ENCODE results near the gene MCTP1. TPM values are rescaled to one million over a fixed set of nuclear protein-coding genes. Genes with fewer than 3 reads are reported as not detected.

Gene MCTP1
- total RNA-seq, 1 donor from 2014 or later: 9.1 TPM

- no peak overlapping the region for H3K27ac Mint-ChIP-seq
- no peak for TF ChIP-seq CTCF (IDR thresholded peaks at IDR 0.05; ENCODE audit: unreplicated experiment)
- no peaks in the 10 kb centered on the region for H3K27me3 Mint-ChIP-seq (ENCODE audit: low read depth)
- no peaks in the 10 kb centered on the region for H3K9me3 Mint-ChIP-seq
- no peaks in the 10 kb centered on the region for H3K36me3 Mint-ChIP-seq
- no peak for DNase-seq (ENCODE audit: low spot score in 2 of 2, unreplicated experiment in 2 of 2)
- no peak overlapping the region for H3K4me3 Mint-ChIP-seq
- H3K4me1 Mint-ChIP-seq: peaks cover 8% of the 10 kb centered on the region
These were observed 579.5 kb downstream of the MCTP1 start for GRCh38 chr5:94705427-94705826.

GRCh38 chr5:94702729-94703128 is 582.2 kb downstream of the MCTP1 start:
- TF ChIP-seq CTCF (IDR thresholded peaks at IDR 0.05; ENCODE audit: unreplicated experiment): no peak
- DNase-seq (ENCODE audit: low spot score in 2 of 2, unreplicated experiment in 2 of 2): no peak
- Mint-ChIP-seq H3K27ac (no peak overlapping the region), H3K9me3 (no peaks in the 10 kb centered on the region), H3K36me3 (no peaks in the 10 kb centered on the region), H3K4me1 (peaks cover 12% of the 10 kb centered on the region), H3K27me3 (ENCODE audit: low read depth) (no peaks in the 10 kb centered on the region), H3K4me3 (no peak overlapping the region)

GRCh38 chr5:94700592-94700991 is 584.3 kb downstream of the MCTP1 start:
- DNase-seq (ENCODE audit: low spot score in 2 of 2, unreplicated experiment in 2 of 2): no peak
- no peak overlapping the region for H3K4me3 Mint-ChIP-seq

GRCh38 chr5:94699562-94699961 is 585.3 kb downstream of the MCTP1 start:
- no peak for DNase-seq (ENCODE audit: low spot score in 2 of 2, unreplicated experiment in 2 of 2)
- H3K27ac Mint-ChIP-seq: no peak overlapping the region
- H3K9me3 Mint-ChIP-seq: no peaks in the 10 kb centered on the region
- no peaks in the 10 kb centered on the region for H3K27me3 Mint-ChIP-seq (ENCODE audit: low read depth)
- no peaks in the 10 kb centered on the region for H3K36me3 Mint-ChIP-seq
- H3K4me3 Mint-ChIP-seq: no peak overlapping the region
- H3K4me1 Mint-ChIP-seq: peaks cover 11% of the 10 kb centered on the region
- TF ChIP-seq CTCF (IDR thresholded peaks at IDR 0.05; ENCODE audit: unreplicated experiment): no peak

More at GRCh38 chr5:94700592-94700991, 584.3 kb downstream of the MCTP1 start:
- Mint-ChIP-seq H3K9me3 (no peaks in the 10 kb centered on the region), H3K27ac (no peak overlapping the region), H3K27me3 (ENCODE audit: low read depth) (no peaks in the 10 kb centered on the region), H3K4me1 (peaks cover 9% of the 10 kb centered on the region), H3K36me3 (no peaks in the 10 kb centered on the region)
- no peak for TF ChIP-seq CTCF (IDR thresholded peaks at IDR 0.05; ENCODE audit: unreplicated experiment)

- H3K36me3 Mint-ChIP-seq: no peaks in the 10 kb centered on the region
- H3K4me3 Mint-ChIP-seq: no peak overlapping the region
- peaks cover 11% of the 10 kb centered on the region for H3K4me1 Mint-ChIP-seq
- DNase-seq (ENCODE audit: low spot score in 2 of 2, unreplicated experiment in 2 of 2): no peak
- no peaks in the 10 kb centered on the region for H3K9me3 Mint-ChIP-seq
- no peaks in the 10 kb centered on the region for H3K27me3 Mint-ChIP-seq (ENCODE audit: low read depth)
- no peak for TF ChIP-seq CTCF (IDR thresholded peaks at IDR 0.05; ENCODE audit: unreplicated experiment)
- H3K27ac Mint-ChIP-seq: no peak overlapping the region
These were observed 586.7 kb downstream of the MCTP1 start for GRCh38 chr5:94698197-94698596.

GRCh38 chr5:94694671-94695070 is 590.2 kb downstream of the MCTP1 start:
- no peaks in the 10 kb centered on the region for H3K36me3 Mint-ChIP-seq
- H3K9me3 Mint-ChIP-seq: no peaks in the 10 kb centered on the region
- no peak for DNase-seq (ENCODE audit: low spot score in 2 of 2, unreplicated experiment in 2 of 2)
- no peaks in the 10 kb centered on the region for H3K27me3 Mint-ChIP-seq (ENCODE audit: low read depth)
- peaks cover 34% of the 10 kb centered on the region for H3K4me1 Mint-ChIP-seq
- no peak overlapping the region for H3K4me3 Mint-ChIP-seq
- TF ChIP-seq CTCF (IDR thresholded peaks at IDR 0.05; ENCODE audit: unreplicated experiment): no peak
- no peak overlapping the region for H3K27ac Mint-ChIP-seq
